ES-I3 (cell line): ENCODE data around the gene CGB8.
A peak's percentile ranks its signal among the peaks of the same experiment; 100 is the strongest.
"Not testable (repeated sequence)": the region's sequence is repeated elsewhere in the genome, so short reads cannot be mapped to it uniquely, and the experiment has no call there.

Experiments
- H3K36me3 ChIP-seq: 2 replicates; pipeline ENCODE4 v1.6.1; 2013; ENCODE audit warnings: mild to moderate bottlenecking, low read length, control low read depth, moderate library complexity; ENCODE audit not compliant: insufficient read depth
- H3K4me1 ChIP-seq: 2 replicates; pipeline ENCODE4 v1.6.1; 2013; ENCODE audit warnings: mild to moderate bottlenecking, control low read depth, low read length; ENCODE audit not compliant: insufficient read depth
- H3K9ac ChIP-seq: 2 replicates; pipeline ENCODE4 v1.6.1; 2013; ENCODE audit warnings: low read depth, mild to moderate bottlenecking, low read length, moderate library complexity
- H3K9me3 ChIP-seq: 2 replicates; pipeline ENCODE4 v1.6.1; 2013; ENCODE audit warnings: mild to moderate bottlenecking, low read length, moderate library complexity; ENCODE audit not compliant: control insufficient read depth, insufficient read depth

CGB8 gene

GRCh38 chr19:49049011-49049410, at the start of gene CGB8:
Gene CGB8 (minus strand): TSS chr19:49049111. CDS start chr19:49048739, 372 bp downstream.
- not testable (repeated sequence) for H3K9ac ChIP-seq, H3K4me1 ChIP-seq, H3K36me3 ChIP-seq, H3K9me3 ChIP-seq

- Histone ChIP-seq H3K9ac (no peak overlapping the region), H3K4me1 (0 out of 2 replicates have a peak, but pooled peaks cover 2% of the 10 kb centered on the region), H3K36me3 (peaks cover 42% of the 10 kb centered on the region), H3K9me3 (no peaks in the 10 kb centered on the region)
Observed at GRCh38 chr19:49097453-49098288, 48.8 kb upstream of the CGB8 start.

DNA sequence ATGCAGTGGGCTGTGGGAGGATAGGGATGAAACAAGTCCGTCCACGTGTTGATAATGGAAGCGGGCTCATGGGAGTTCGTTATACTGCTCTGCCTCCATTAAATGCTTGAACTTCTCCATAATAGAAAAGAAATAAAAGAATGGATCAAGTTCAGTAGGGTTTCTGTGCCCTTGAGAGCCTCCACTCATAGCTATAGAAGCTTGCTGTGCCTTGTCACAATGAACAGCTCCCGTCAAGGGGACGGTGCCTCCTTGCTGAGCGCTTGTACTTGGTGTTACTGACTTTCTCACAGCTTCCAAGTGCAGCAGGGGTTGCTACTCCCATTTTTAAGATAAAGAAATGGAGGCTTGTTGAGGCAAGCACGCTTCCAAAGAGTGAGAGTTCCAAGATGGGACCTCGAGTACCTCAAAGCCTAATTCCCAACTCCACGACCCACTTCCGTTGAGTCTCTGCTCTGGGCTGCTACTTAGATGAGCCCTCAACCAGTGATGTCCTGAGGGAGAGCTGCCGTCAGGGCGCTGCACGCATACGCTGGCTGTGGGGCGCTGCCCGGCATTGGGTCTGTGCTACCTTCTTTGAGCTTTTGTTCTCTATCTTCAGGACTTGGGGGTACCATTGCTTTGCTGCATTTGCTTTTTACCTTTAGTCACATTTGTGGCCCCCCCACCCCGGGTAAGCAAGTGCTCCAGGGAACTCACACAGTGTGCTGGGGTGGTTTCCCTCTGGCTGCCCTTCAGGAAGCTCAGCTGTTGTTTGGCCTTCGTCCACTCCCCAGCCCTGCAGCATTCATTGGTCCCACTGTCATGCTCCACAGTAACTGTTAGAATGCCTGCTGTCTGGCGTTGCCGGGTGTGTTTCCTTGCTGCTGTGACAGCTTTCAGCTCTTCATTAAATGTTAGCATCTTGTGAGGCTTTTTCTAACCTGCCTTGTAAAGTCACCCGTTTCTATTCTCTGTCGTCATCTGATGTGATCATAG, 45.9 kb upstream of the CGB8 start:
- Histone ChIP-seq H3K9ac (no peak overlapping the region), H3K9me3 (no peaks in the 10 kb centered on the region), H3K4me1 (no peaks in the 10 kb centered on the region), H3K36me3 (peaks cover 41% of the 10 kb centered on the region)

GRCh38 chr19:49092686-49093085, 43.8 kb upstream of the CGB8 start:
- Histone ChIP-seq H3K4me1 (no peaks in the 10 kb centered on the region), H3K36me3 (peaks cover 29% of the 10 kb centered on the region), H3K9ac (no peak overlapping the region), H3K9me3 (no peaks in the 10 kb centered on the region)

GRCh38 chr19:49091391-49092038, 42.6 kb upstream of the CGB8 start:
- Histone ChIP-seq H3K36me3 (peaks cover 35% of the 10 kb centered on the region), H3K9ac (no peak overlapping the region), H3K9me3 (no peaks in the 10 kb centered on the region), H3K4me1 (no peaks in the 10 kb centered on the region)

DNA sequence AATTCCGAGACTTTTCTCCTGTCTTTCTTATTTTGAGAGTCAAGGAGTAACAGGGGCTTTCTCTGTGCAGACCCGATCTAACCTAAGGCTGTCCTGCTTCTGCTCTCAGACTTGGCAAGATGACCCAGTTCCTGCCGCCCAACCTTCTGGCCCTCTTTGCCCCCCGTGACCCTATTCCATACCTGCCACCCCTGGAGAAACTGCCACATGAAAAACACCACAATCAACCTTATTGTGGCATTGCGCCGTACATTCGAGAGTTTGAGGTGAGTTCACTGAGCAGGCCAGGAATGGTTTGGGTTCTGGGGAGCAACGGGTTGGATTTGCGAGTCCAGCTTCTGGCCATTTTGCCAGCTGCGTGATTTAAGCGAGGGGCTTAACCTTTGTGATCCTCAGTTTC, 37.4 kb upstream of the CGB8 start:
- peak overlapping the region; percentile 80 for H3K9ac ChIP-seq
- no peaks in the 10 kb centered on the region; the same call in 1 of the 2 replicates for H3K4me1 ChIP-seq
- no peaks in the 10 kb centered on the region for H3K9me3 ChIP-seq
- H3K36me3 ChIP-seq = peaks cover 18% of the 10 kb centered on the region

- Histone ChIP-seq H3K36me3 (peaks cover 18% of the 10 kb centered on the region), H3K9me3 (no peaks in the 10 kb centered on the region), H3K4me1 (no peaks in the 10 kb centered on the region; the same call in 1 of the 2 replicates), H3K9ac (peak overlapping the region; percentile 80)
Observed at GRCh38 chr19:49085868-49086232, 36.9 kb upstream of the CGB8 start.

DNA sequence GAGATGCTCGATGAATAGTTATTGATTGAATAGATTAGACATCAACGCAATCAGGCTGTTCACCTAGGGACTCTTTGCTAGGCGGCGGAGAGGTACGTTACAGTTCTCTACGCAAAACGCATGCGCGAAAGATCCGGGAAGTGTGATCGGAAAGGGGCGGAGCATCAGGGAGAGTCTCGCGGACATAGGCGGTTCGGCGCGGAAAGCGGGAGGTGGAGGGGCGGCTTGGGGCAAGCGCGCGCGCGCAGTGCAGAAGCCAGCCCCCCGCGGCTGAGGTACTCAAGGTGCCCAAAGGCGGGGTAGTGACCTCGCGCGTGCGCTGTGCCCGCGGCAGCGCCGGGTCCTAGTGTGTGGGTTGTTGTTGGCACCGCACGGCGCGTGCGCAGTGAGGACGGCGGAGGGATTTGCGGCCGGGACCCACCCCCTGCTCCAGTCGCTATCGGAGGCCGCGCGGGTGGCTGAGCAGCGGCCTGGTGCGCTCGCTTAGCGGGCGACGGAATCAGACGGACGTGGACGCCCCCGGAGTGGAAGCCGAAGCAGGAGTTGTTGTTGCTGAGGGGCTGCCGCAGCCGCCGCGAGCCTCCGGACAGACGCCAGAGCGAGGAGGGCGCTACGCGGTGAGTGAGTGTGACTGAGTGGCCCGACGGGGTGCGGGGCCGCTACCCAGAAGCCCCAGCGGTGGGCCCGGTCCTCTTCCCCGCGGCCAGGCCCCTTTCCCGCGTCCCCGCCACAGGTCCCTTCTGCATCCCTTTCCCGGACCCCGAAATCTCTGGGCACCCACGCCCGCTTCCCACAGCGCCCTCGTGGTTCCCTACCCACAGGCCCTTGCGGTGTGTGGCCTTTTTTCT, 36.3 kb upstream of the CGB8 start, which contains the start of gene SNRNP70:
SNRNP70 (plus strand) TSS at position 432 of the 848 bp plus-strand sequence. CDS start 964 bp downstream, outside the sequence.
- peaks cover 15% of the 10 kb centered on the region for H3K36me3 ChIP-seq
- peak within 1 kb of the TSS; percentile 80 for H3K9ac ChIP-seq
- no peaks in the 10 kb centered on the region; the same call in 1 of the 2 replicates for H3K4me1 ChIP-seq

DNA sequence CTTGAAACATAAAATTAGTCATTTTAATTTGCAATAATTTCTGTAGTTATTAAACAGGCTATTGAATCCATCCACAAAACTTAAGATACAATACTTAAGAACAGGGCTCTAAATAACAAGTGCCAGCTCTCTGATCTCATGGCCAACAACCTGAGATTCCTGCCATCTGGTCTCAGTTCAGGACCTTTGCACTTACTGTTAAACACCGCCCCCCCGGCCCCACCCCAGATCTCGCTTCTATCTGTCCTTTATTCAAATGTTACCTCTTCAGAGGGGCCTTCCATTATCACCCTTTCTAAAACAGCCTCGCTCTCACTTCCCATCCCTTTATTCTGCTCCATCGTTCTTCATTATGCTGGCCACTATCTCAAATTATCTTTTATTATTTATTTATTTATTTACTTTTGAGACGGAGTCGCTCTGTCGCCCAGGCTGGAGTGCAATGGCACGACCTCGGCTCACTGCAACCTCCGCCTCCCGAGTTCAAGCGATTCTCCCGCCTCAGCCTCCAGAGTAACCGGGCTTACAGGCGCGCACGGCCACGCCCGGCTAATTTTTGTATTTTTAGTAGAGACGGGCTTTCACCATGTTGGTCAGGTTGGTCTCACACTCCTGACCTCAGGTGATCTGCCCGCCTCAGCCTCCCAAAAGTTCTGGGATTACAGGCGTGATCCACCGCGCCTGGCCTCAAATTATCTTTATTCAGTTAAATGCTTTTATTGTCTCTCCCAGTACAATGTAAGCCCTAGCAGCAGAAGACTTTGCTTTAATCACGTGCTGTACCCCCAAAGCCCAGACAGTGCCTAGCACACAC, 35.5 kb upstream of the CGB8 start:
- Histone ChIP-seq H3K9me3 (no peaks in the 10 kb centered on the region), H3K4me1 (no peaks in the 10 kb centered on the region; the same call in 1 of the 2 replicates), H3K36me3 (peaks cover 13% of the 10 kb centered on the region), H3K9ac (peak overlapping the region; percentile 80)

More for the DNA sequence above, 36.3 kb upstream of the CGB8 start, which contains the start of gene SNRNP70:
- H3K9me3 ChIP-seq = no peaks in the 10 kb centered on the region

GRCh38 chr19:49081273-49081672, 32.4 kb upstream of the CGB8 start:
- Histone ChIP-seq H3K9ac (no peak overlapping the region), H3K4me1 (no peaks in the 10 kb centered on the region; the same call in 1 of the 2 replicates), H3K36me3 (no peaks in the 10 kb centered on the region), H3K9me3 (no peaks in the 10 kb centered on the region)

DNA sequence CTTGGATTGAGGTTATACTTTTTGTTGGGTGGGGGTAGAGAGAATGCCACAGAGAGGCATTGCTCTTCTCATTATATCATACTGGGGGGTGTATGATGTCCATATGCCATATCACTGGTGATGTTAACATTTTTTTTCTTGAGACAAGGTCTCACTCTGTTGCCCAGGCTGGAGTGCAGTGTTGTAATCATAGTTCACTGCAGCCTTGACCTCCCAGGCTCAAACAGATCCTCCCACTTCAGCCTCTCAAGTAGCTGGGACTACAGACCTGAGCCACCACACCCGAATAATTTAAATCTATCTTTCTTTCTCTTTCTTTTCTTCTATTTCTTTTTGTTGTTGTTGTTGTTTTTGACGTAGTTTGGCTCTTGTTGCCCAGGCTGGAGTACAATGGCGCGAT, 31.5 kb upstream of the CGB8 start:
- Histone ChIP-seq H3K36me3 (no peaks in the 10 kb centered on the region), H3K9ac (no peak overlapping the region), H3K9me3 (no peaks in the 10 kb centered on the region)

DNA sequence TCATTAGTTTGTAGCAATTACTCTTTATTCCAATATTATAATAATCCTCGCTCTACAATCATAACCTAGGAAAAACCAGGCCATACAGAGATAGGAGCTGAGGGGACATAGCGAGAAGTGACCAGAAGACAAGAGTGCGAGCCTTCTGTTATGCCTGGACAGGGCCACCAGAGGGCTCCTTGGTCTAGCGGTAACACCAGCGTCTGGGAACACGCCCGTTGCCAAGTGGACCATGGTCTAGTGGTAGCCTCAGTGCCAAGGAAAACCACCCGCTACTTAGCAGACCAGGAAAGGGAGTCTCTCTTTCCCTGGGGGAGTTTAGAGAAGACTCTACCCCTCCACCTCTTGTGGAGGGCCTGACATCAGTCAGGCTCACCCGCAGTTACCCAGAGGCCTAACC, 26.0 kb upstream of the CGB8 start:
- H3K9me3 ChIP-seq, H3K36me3 ChIP-seq, H3K4me1 ChIP-seq, H3K9ac ChIP-seq: not testable (repeated sequence)

More for the DNA sequence above, 31.5 kb upstream of the CGB8 start:
- H3K4me1 ChIP-seq = no peaks in the 10 kb centered on the region; the same call in 1 of the 2 replicates
